Measurements from ENCODE around the gene TUBA4A.
"Not testable (repeated sequence)": the region's sequence is repeated elsewhere in the genome, so short reads cannot be mapped to it uniquely, and the experiment has no call there.

TUBA4A gene

GRCh38 chr2:219209236-219210195, 44.2 kb downstream of the TUBA4A start:
- no peak for DNase-seq

- no peak for DNase-seq
Measured at GRCh38 chr2:219207884-219208740, 45.6 kb downstream of the TUBA4A start.

- DNase-seq: no peak
Measured at GRCh38 chr2:219207134-219207883, 46.4 kb downstream of the TUBA4A start.

GRCh38 chr2:219206328-219207133, 47.2 kb downstream of the TUBA4A start, which contains the start of gene ZFAND2B:
Gene ZFAND2B, plus strand, starts transcription at chr2:219206782. Its CDS starts 206 bp downstream, at chr2:219206988.
- DNase-seq: peak; percentile 85 to 89

- no peak for DNase-seq
Measured at GRCh38 chr2:219205981-219206327, 47.8 kb downstream of the TUBA4A start.

- no peak for DNase-seq
Measured at GRCh38 chr2:219205165-219205538, 48.6 kb downstream of the TUBA4A start.

GRCh38 chr2:219204425-219205164, 49.1 kb downstream of the TUBA4A start:
- DNase-seq: no peak

GRCh38 chr2:219201331-219201730, 52.4 kb downstream of the TUBA4A start:
- not testable (repeated sequence) for DNase-seq

GRCh38 chr2:219200502-219201326, 53.0 kb downstream of the TUBA4A start:
- not testable (repeated sequence) for DNase-seq
